MM.1S (cell line): ENCODE data around the gene TMEM186.
"Not testable (repeated sequence)": the region's sequence is repeated elsewhere in the genome, so short reads cannot be mapped to it uniquely, and the experiment has no call there.

Experiments
- DNase-seq: peaks from one replicate; pipeline ENCODE4 v3.0.0-alpha.2; 2015
- H2AFZ ChIP-seq: fragments of 300-600 bp; sonication (generic); 2 replicates; pipeline ENCODE4 v1.6.0; 2016; ENCODE audit warnings: antibody characterized with exemption, low read length
- H3F3A ChIP-seq: fragments of 300-600 bp; sonication (generic); 2 replicates; pipeline ENCODE4 v1.6.1; 2016; ENCODE audit warnings: mild to moderate bottlenecking, antibody characterized with exemption, low read length, moderate library complexity, mixed read lengths; ENCODE audit not compliant: insufficient read depth
- H3K27ac ChIP-seq: fragments of 300-600 bp; sonication (generic); 2 replicates; pipeline ENCODE4 v1.5.1; 2016; ENCODE audit warnings: mild to moderate bottlenecking, low read length
- H3K27me3 ChIP-seq: fragments of 300-600 bp; sonication (generic); replicated peaks from 2 replicates; pipeline ENCODE4 v1.6.0; 2016; ENCODE audit warnings: low read length; ENCODE audit not compliant: insufficient read depth
- H3K36me3 ChIP-seq: fragments of 300-600 bp; sonication (generic); replicated peaks from 2 replicates; pipeline ENCODE4 v1.6.1; 2016; ENCODE audit warnings: mild to moderate bottlenecking, low read length, mixed read lengths; ENCODE audit not compliant: insufficient read depth
- H3K4me1 ChIP-seq: fragments of 300-600 bp; sonication (generic); 2 replicates; pipeline ENCODE4 v1.6.1; 2016; ENCODE audit warnings: low read length, mixed read lengths
- H3K4me2 ChIP-seq: fragments of 300-600 bp; sonication (generic); 2 replicates; pipeline ENCODE4 v1.6.0; 2016; ENCODE audit warnings: low read depth, low read length
- H3K4me3 ChIP-seq: fragments of 300-600 bp; sonication (generic); 2 replicates; pipeline ENCODE4 v1.5.1; 2016; ENCODE audit warnings: low read length, mixed read lengths
- H3K79me2 ChIP-seq: fragments of 300-600 bp; sonication (generic); 2 replicates; pipeline ENCODE4 v1.6.1; 2016; ENCODE audit warnings: mixed run types, low read length, mixed read lengths
- H3K9ac ChIP-seq: fragments of 300-600 bp; sonication (generic); 2 replicates; pipeline ENCODE4 v1.6.1; 2016; ENCODE audit warnings: low read length, mixed read lengths
- H3K9me2 ChIP-seq: fragments of 300-600 bp; sonication (generic); replicated peaks from 2 replicates; pipeline ENCODE4 v1.6.1; 2016; ENCODE audit warnings: mild to moderate bottlenecking, low read length, mixed read lengths; ENCODE audit not compliant: insufficient read depth
- H3K9me3 ChIP-seq: fragments of 300-600 bp; sonication (generic); replicated peaks from 2 replicates; pipeline ENCODE4 v1.6.1; 2016; ENCODE audit warnings: mild to moderate bottlenecking, low read length, mixed read lengths; ENCODE audit not compliant: insufficient read depth
- H4K20me1 ChIP-seq: fragments of 300-600 bp; sonication (generic); 2 replicates; pipeline ENCODE4 v1.6.1; 2016; ENCODE audit warnings: mild to moderate bottlenecking, low read length, moderate library complexity, mixed read lengths; ENCODE audit not compliant: insufficient read depth
- CTCF ChIP-seq: fragments of 300-600 bp; sonication (generic); IDR thresholded peaks from 2 replicates; pipeline ENCODE4 v1.5.1; 2016; ENCODE audit warnings: antibody characterized with exemption, low read length, mixed read lengths
- EZH2 ChIP-seq: fragments of 300-600 bp; sonication (generic); optimal IDR thresholded peaks from 2 replicates; pipeline ENCODE3; 2017; ENCODE audit warnings: low read depth, mild to moderate bottlenecking, antibody characterized with exemption, low read length, mixed read lengths
- EZH2phosphoT487 ChIP-seq: fragments of 300-600 bp; sonication (generic); IDR thresholded peaks from 2 replicates; pipeline ENCODE4 v1.6.1; 2018; ENCODE audit warnings: antibody characterized with exemption, low read length

Gene TMEM186

GRCh38 chr16:8788578-8789172, 8.8 kb downstream of the TMEM186 start:
- H3K9ac ChIP-seq: no peak overlapping the region
- H3K9me3 ChIP-seq: no peaks in the 10 kb centered on the region
- H3F3A ChIP-seq: no peaks in the 10 kb centered on the region
- no peaks in the 10 kb centered on the region for H4K20me1 ChIP-seq
- TF ChIP-seq EZH2phosphoT487 (no peak), EZH2 (no peak), CTCF (no peak)
- H3K4me1 ChIP-seq: no peaks in the 10 kb centered on the region
- no peaks in the 10 kb centered on the region for H3K27me3 ChIP-seq
- no peaks in the 10 kb centered on the region for H3K9me2 ChIP-seq
- no peak overlapping the region for H3K27ac ChIP-seq
- DNase-seq: no peak
- no peak overlapping the region for H3K4me2 ChIP-seq
- no peak overlapping the region for H2AFZ ChIP-seq
- no peak overlapping the region for H3K4me3 ChIP-seq
- H3K79me2 ChIP-seq: 0 out of 2 replicates have a peak, but pooled peaks cover 3% of the 10 kb centered on the region
- H3K36me3 ChIP-seq: no peaks in the 10 kb centered on the region

- not testable (repeated sequence) for DNase-seq, H3K27ac ChIP-seq, H3K27me3 ChIP-seq, H3K4me2 ChIP-seq, H3K36me3 ChIP-seq, H4K20me1 ChIP-seq, H3K4me3 ChIP-seq, H3K79me2 ChIP-seq, H3K4me1 ChIP-seq, H3K9me3 ChIP-seq, H3F3A ChIP-seq, H3K9ac ChIP-seq, H3K9me2 ChIP-seq, H2AFZ ChIP-seq
Measured at GRCh38 chr16:8786316-8786715, 11.1 kb downstream of the TMEM186 start.

- no peak overlapping the region for H3K4me2 ChIP-seq
- no peaks in the 10 kb centered on the region for H3K27me3 ChIP-seq
- no peak overlapping the region for H3K27ac ChIP-seq
- H3K9me2 ChIP-seq: no peaks in the 10 kb centered on the region
- no peaks in the 10 kb centered on the region for H3K4me1 ChIP-seq
- H3K4me3 ChIP-seq: no peak overlapping the region
- H2AFZ ChIP-seq: no peak overlapping the region
- no peak for DNase-seq
- H3K36me3 ChIP-seq: no peaks in the 10 kb centered on the region
- TF ChIP-seq CTCF: no peak
- TF ChIP-seq EZH2phosphoT487: no peak
- TF ChIP-seq EZH2: no peak
- H3K9me3 ChIP-seq: no peaks in the 10 kb centered on the region
- no peaks in the 10 kb centered on the region for H4K20me1 ChIP-seq
- H3F3A ChIP-seq: no peaks in the 10 kb centered on the region
- H3K79me2 ChIP-seq: no peaks in the 10 kb centered on the region
- no peak overlapping the region for H3K9ac ChIP-seq
Measured at GRCh38 chr16:8785408-8785807, 12.0 kb downstream of the TMEM186 start.

- DNase-seq: no peak
- Histone ChIP-seq H3K9me2 (no peaks in the 10 kb centered on the region), H3K27ac (no peak overlapping the region), H3K4me3 (no peak overlapping the region), H3K79me2 (no peaks in the 10 kb centered on the region), H3K36me3 (no peaks in the 10 kb centered on the region), H4K20me1 (no peaks in the 10 kb centered on the region), H3F3A (no peaks in the 10 kb centered on the region), H3K4me2 (no peak overlapping the region), H3K9ac (no peak overlapping the region), H2AFZ (no peak overlapping the region), H3K27me3 (no peaks in the 10 kb centered on the region), H3K9me3 (no peaks in the 10 kb centered on the region), H3K4me1 (no peaks in the 10 kb centered on the region)
- TF ChIP-seq EZH2 (no peak), CTCF (no peak), EZH2phosphoT487 (no peak)
Measured at GRCh38 chr16:8782673-8783072, 14.8 kb downstream of the TMEM186 start.
